CD4-positive, alpha-beta T cell treated with Interleukin-2 at 100 ng/mL for 4 hours (primary cell): ENCODE measurements around the gene PLGRKT.
A peak's percentile ranks its signal among the peaks of the same experiment; 100 is the strongest.
"Not testable (repeated sequence)": the region's sequence is repeated elsewhere in the genome, so short reads cannot be mapped to it uniquely, and the experiment has no call there.

Experiments used
- DNase-seq: peaks from one replicate; pipeline ENCODE4 v3.0.0-alpha.2; 2020; ENCODE audit warnings: low spot score

The PLGRKT gene

GRCh38 chr9:5375790-5376477 is 61.8 kb downstream of the PLGRKT start:
- DNase-seq = peak; percentile 30

- DNase-seq = no peak
These were observed 62.6 kb downstream of the PLGRKT start for GRCh38 chr9:5375091-5375490.

- no peak for DNase-seq
These were observed 73.3 kb downstream of the PLGRKT start for GRCh38 chr9:5364294-5365024.

GRCh38 chr9:5361326-5362010 is 76.3 kb downstream of the PLGRKT start:
- DNase-seq = no peak

GRCh38 chr9:5360341-5360740 is 77.4 kb downstream of the PLGRKT start:
- no peak for DNase-seq

- no peak for DNase-seq
These were observed 80.2 kb downstream of the PLGRKT start for GRCh38 chr9:5357431-5358105.

- no peak for DNase-seq
These were observed 81.9 kb downstream of the PLGRKT start for GRCh38 chr9:5355817-5356216.

- no peak for DNase-seq
These were observed 82.5 kb downstream of the PLGRKT start for GRCh38 chr9:5355226-5355625.

- no peak for DNase-seq
These were observed 83.5 kb downstream of the PLGRKT start for GRCh38 chr9:5354184-5354583.

GRCh38 chr9:5352637-5353248 is 85.0 kb downstream of the PLGRKT start:
- DNase-seq = peak; percentile 45

- peak; percentile 18 for DNase-seq
These were observed 98.4 kb downstream of the PLGRKT start, which contains the start of gene RLN1 for GRCh38 chr9:5338992-5339981. Gene RLN1, minus strand, starts transcription at chr9:5339876. Its CDS starts 130 bp downstream, at chr9:5339746.

- peak; percentile 63 for DNase-seq
These were observed 101.0 kb downstream of the PLGRKT start for GRCh38 chr9:5336688-5337087.

- not testable (repeated sequence) for DNase-seq
These were observed 106.4 kb downstream of the PLGRKT start for GRCh38 chr9:5331276-5331675.

GRCh38 chr9:5326893-5327548 is 110.7 kb downstream of the PLGRKT start:
- DNase-seq = peak; percentile 53

GRCh38 chr9:5326187-5326586 is 111.5 kb downstream of the PLGRKT start:
- no peak for DNase-seq

- DNase-seq = not testable (repeated sequence)
These were observed 116.1 kb downstream of the PLGRKT start for GRCh38 chr9:5321601-5322000.

- DNase-seq = peak; percentile 16
These were observed 116.7 kb downstream of the PLGRKT start for GRCh38 chr9:5321058-5321457.

- not testable (repeated sequence) for DNase-seq
These were observed 121.3 kb downstream of the PLGRKT start for GRCh38 chr9:5316406-5316805.

- DNase-seq = no peak
These were observed 122.4 kb downstream of the PLGRKT start for GRCh38 chr9:5315187-5315923.
